ENCODE results near the gene PRR35.

Gene PRR35

DNA sequence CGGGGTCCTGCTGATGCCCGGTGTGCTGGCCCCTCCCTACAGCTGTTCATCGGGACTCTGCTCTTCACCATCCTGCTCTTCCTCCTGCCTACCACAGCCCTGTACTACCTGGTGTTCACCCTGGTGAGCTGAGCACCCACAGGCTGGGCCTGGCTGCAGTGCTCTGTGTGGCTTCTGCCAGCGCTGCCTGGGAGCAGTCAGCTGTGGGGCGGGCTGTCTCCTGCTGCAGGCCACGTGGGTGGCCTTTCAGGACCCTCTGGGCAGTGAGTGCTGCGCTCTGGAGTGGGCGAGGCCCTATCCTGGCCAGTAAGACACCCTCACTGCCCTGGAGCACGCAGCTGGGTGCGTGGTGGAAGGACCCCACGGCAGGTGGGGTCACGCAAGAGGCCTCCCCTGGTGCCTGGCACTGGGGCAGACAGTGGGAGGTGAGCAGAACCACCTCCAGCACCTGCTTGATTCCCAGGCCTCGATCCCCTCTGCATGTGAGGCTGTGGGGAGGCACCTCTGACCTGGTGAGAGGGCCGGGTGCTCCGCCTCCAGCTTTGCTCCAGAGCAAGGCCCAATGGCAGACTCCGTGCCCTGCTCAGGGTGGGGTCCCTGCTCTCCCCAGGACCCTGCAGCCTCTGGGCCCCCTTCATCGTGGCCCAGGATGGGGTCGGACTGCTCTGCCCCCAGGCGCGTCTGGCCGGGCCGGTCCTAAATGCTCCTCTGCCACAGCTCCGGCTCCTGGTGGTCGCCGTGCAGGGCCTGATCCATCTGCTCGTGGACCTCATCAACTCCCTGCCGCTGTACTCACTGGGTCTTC is 20.1 kb downstream of the PRR35 start:
- DNase-seq (ENCODE audit: low read depth in 2 of 2), result no peak

GRCh38 chr16:580946-581498 is 20.8 kb downstream of the PRR35 start:
- DNase-seq (ENCODE audit: low read depth in 2 of 2), result no peak

- DNase-seq (ENCODE audit: low read depth in 2 of 2), result no peak
Observed at GRCh38 chr16:582218-582613, 22.0 kb downstream of the PRR35 start.

GRCh38 chr16:582614-583331 is 22.6 kb downstream of the PRR35 start:
- no peak for DNase-seq (ENCODE audit: low read depth in 2 of 2)

DNA sequence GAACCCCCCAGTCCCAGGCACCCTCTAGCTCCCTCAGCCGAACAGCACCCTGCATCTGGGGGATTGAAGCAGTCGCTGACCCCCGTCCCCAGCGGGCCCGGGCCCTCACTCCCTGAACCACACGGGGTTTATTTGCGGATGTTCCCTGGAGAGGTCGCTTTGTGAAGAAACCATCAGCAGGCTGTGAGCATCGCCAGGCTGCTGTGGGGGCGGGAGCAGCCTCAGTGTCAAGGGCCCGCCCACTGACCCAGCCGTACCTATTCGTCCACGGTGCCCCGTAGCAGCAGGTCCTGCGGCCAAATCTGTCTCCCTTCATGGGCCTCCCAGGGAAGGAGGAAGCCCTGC is 23.2 kb downstream of the PRR35 start:
- no peak for DNase-seq (ENCODE audit: low read depth in 2 of 2)

- DNase-seq (ENCODE audit: low read depth in 2 of 2), result no peak
Observed at GRCh38 chr16:583815-584591, 23.8 kb downstream of the PRR35 start.

DNA sequence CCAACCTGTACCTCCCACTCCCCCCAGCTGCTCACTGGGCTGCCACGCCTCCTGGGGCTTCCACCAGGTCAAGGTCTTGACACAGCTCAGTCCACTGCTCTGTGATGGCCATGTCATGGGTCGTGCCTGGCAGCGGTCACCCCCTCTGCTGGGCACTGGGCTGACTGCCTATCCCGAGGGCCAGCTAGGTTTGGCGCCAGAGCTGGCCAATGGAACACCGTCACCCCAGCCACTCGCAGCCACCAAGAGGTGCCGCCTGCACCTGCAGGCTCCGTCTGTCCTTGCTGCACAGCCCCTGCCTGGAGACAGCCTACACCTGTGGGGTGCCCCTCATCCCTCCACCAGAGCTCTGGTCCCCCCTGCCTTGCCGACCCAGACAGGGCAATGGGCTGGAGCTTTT is 25.2 kb downstream of the PRR35 start:
- no peak for DNase-seq (ENCODE audit: low read depth in 2 of 2)

DNA sequence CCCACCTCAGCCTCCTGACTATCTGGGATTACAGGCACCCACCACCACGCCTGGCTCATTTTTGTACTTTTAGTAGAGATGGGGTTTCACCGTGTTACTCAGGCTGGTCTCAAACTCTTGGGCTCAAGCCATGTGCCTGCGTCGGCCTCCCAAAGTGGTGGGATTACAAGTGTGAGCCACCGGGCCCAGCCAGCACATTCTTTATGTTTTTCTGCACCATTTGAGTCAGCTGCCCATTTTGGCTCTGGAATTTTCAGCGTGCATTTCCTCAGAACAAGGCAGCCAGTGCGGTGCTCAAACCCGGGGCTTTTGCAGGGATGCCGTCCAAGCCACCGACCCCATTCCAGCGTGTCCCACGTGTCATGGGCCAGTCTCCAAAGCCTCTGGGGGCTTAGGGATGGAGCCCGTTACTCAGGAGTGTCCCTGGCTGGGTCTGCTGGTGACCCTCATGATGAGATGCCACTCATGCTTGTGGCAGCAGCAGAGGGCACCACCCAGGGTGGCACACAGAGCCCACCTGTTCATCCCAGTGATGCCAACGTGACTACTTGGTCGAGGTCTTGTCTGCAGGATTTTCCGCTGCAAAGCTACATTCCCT is 26.0 kb downstream of the PRR35 start:
- no peak for DNase-seq (ENCODE audit: low read depth in 2 of 2)

GRCh38 chr16:586645-587590 is 26.7 kb downstream of the PRR35 start:
- no peak for DNase-seq (ENCODE audit: low read depth in 2 of 2)

- peak; percentile 32 to 46 for DNase-seq (ENCODE audit: low read depth in 2 of 2)
Observed at GRCh38 chr16:588639-588888, 28.4 kb downstream of the PRR35 start.

DNA sequence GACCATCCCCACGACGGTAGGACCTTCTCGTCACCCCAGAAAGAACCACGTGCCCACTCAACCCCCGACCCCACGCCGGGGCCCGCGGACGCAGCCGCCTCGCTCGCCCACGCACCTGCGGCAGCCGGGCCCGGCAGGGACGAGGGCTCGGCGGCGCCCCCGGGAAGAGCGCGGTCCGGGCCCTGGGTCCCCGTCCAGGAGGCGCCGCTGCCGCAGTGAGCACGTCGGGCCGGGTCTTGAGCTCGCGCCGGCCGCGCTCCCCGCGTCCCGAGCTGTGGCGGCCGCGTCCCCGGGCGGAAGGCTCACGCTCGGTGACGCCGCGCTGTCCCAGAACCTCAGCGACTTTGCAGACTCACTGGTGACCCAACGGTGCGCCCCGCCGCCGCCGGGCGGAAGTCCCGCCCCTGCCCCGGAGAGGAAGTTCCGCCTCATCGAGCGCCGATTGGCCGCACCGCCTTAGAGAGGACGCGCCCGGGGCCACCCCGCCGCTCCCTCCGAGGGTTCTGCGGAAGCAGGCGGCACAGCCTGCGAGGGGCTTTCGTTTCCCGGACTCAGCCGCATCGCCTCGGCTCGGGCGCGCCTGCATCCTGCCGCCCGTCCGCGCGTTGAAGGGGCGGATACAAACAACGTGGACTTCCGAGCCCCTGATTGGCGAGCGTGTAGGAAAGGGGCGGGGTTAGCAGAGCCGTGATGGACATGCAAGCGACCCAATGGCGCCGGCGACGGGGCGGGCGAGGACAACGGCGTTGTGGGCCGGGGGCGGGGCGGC is 28.9 kb downstream of the PRR35 start:
- DNase-seq (ENCODE audit: low read depth in 2 of 2), result peak; percentile 94 to 96

DNA sequence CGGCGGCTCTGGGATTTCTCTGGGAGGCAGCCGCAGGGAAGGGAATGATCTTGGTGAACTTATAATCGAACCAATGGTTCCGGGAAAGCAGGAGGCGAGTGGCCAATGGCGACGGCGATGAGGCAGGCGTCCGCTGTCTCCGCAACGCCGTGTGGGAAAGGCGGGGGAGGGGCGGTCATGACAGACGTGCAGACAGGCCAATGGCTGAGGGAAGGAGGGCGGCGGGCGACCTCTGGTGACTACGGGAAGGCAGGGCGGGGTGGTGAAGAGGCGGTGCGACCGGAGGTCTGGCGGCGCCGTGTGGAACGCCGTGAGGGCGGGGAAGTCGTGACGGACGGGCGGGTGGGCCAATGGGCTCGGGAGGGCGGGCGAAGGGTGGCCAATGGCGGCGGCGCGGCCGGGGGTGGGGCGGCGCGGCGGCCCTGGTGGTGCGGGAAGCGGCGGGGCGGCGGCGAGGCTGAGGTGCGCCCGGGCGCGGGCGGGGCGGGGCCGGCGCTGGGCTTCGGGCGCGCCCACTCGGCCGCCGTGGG is 29.5 kb downstream of the PRR35 start, which contains the start of gene RAB40C:
TSS of gene RAB40C (plus strand) at position 409 of the 530 bp plus-strand sequence. CDS start 226 bp downstream, outside the sequence.
- DNase-seq (ENCODE audit: low read depth in 2 of 2), result peak; percentile 98 to 99

DNA sequence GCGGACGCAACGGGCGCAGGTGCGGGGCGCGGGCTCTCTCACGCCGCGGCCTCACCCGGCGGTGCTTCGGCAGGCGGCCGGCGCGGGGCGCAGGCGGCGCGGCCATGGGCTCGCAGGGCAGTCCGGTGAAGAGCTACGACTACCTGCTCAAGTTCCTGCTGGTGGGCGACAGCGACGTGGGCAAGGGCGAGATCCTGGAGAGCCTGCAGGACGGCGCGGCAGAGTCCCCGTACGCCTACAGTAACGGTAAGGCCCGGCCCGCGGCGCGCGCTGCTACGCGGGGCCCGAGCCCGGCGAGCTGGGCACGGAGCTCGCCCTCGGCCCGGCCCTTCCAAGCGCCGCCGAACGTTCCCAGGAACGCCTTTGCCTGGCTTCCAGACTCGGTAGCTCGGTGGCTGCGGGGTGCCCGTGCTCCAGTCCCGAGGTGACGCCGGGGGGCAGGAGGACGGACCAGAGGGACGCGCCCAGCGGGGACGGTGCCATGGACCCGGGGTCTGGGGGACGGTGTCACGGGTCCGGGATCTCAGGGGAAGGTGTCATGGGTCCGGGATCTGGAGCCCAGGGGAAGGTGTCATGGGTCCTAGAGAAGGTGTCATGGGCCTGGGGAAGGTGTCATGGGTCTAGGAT is 30.1 kb downstream of the PRR35 start:
- no peak for DNase-seq (ENCODE audit: low read depth in 2 of 2)

DNA sequence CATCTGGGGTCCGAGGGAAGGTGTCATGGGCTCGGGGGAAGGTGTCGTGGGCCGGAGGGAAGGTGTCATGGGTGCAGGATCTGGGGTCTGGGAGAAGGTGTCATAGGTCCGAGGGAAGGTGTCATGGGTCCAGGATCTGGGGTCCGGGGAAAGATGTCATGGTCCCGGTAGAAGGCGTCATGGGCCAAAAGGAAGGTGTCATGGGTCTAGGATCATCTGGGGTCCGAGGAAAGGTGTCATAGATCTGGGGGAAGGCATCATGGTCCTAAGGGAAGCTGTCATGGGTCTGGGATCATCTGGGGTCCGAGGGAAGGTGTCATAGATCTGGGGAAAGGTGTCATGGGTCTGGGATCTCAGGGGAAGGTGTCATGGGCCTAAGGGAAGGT is 30.6 kb downstream of the PRR35 start:
- no peak for DNase-seq (ENCODE audit: low read depth in 2 of 2)

- DNase-seq (ENCODE audit: low read depth in 2 of 2), result no peak
Observed at GRCh38 chr16:591231-591630, 31.0 kb downstream of the PRR35 start.

DNA sequence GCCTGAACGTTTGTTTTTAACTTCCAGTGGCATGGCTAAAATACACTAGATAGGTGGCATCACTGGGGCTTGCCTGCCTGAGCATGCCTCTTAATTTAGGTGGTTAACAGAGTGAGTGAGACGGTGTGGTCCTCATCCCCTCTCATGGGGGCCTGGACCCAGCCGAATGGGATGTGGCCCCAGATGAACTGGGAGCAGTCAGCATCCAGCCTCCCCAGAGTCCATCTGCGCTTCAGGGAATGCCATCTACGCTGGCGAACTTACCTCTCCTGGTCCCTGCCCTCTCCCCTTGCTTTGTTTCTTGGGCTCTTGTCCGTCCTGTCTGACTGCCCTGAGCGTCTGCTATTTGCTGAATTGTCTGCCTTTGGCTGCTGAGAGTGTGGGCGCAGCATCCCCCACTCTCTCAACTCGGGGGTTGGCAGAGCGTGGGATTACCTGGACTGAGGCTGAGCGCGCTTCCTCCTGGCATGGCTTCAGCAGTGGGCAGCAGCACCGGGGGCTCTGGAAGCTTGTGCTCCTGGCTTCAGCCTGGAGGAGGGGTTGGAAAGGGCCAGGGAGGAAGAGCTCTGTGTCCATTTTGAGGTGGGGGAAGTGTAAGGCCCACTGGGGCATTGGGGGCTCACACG is 31.8 kb downstream of the PRR35 start:
- DNase-seq (ENCODE audit: low read depth in 2 of 2), result no peak

DNA sequence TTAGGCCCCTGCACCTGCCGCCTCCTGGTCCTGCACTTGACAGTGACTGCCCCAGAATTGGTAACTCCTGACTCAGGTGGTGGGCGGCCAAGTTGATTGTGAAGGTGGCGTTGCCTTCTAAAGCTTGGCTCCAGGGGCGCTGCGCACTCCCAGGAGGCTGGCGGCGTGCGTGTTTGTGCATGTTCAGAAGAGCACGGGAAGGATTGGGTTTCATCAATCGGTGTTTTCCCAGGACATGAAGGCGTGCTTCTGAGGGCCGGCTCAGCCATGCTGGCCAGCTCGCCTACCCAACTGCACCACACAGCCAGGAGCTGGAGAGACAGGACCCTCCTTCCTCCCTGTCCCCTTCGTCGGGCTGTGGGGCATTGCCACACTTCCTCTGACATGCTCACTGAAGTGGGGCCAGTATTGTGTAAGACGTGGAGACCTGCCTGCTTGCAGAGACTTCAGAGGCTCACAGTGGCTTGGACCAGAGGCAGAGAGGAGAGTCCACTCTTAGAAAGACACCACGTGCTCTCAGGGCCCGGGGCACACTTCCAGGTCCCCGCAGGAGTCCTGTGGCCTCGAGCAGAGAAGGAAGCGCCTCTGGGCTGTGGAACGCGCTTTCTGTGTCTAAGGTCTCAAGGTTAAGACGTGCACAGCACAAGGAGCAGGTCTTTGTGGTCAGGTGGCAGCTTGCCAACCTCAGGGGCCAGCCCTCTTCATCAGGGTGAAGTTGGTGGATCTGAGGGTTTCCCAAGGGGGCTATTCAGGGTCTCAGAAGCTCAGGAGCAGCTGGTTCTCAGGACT is 32.5 kb downstream of the PRR35 start:
- DNase-seq (ENCODE audit: low read depth in 2 of 2), result no peak

- DNase-seq (ENCODE audit: low read depth in 2 of 2), result no peak
Observed at GRCh38 chr16:593406-593805, 33.2 kb downstream of the PRR35 start.

Data from stimulated activated CD8-positive, alpha-beta memory T cell treated with anti-CD3 and anti-CD28 coated beads, Interleukin-2, amount 100 ng/mL, for 48 hours (primary cell).